ENCODE data around the gene SCRG1. TPM values are rescaled to one million over a fixed set of nuclear protein-coding genes. Genes with fewer than 3 reads are reported as not detected.

The SCRG1 gene
- total RNA-seq, 1 donor from 2014 or later = 0.49 TPM

DNA sequence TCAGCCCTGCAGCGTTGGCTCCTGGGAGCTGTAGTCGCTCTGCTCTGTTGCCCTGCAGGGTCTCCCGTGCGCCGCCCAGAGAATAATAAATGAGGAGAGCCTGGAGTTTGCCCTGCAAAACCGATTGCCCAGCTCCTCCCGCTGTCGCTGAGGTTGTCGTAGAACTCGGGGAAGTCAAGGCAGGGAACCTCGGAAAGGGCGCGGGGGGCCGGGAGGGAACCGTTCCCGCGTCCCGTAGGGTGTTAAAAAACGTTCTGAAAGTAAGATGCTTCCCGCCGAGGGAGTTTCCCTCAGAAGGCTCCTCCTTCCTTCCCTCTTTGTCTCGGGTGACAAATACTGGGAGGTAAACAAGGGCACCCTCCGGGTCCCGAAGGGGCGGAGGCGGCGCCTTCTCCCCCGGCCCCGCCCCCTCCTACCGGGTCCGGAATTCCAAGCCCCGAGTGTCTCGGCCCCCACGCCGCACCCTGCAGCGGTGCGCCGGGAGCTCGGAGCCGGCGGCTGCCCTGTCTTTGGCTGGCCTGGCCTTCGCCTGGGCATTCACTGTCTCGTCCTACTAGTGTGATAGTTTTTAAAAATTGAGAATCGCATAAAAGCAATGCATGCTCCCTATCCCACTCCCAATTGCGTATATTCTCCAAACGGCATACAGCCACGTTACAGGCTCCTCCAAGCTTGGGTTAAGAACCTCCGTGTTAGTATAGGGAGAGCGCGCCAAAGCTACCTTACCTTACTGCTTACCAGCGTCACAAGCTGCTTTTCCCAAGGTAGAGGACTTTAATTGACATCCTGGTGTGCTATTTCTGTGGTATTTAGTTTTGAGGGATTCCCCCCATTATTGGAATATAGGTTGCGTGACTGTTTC, 63.8 kb downstream of the SCRG1 start:
- intact Hi-C loops (cut with DNase I) = no loop called here
- peak overlapping the region; percentile 100 for H3K27ac ChIP-seq

More for the DNA sequence above, 63.8 kb downstream of the SCRG1 start:
- H3K9me3 ChIP-seq = no peaks in the 10 kb centered on the region
- peak in 1 of 2 donors; percentile 15 for TF ChIP-seq POLR2A (IDR thresholded peaks at IDR 0.05)
- TF ChIP-seq, protein P1, sequence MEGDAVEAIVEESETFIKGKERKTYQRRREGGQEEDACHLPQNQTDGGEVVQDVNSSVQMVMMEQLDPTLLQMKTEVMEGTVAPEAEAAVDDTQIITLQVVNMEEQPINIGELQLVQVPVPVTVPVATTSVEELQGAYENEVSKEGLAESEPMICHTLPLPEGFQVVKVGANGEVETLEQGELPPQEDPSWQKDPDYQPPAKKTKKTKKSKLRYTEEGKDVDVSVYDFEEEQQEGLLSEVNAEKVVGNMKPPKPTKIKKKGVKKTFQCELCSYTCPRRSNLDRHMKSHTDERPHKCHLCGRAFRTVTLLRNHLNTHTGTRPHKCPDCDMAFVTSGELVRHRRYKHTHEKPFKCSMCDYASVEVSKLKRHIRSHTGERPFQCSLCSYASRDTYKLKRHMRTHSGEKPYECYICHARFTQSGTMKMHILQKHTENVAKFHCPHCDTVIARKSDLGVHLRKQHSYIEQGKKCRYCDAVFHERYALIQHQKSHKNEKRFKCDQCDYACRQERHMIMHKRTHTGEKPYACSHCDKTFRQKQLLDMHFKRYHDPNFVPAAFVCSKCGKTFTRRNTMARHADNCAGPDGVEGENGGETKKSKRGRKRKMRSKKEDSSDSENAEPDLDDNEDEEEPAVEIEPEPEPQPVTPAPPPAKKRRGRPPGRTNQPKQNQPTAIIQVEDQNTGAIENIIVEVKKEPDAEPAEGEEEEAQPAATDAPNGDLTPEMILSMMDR (IDR thresholded peaks at IDR 0.05) = no peak
- peak in 1 of 2 donors; percentile 58 for TF ChIP-seq POLR2AphosphoS5 (IDR thresholded peaks at IDR 0.05; ENCODE audit: insufficient read depth in 1 of 2, low read depth in 1 of 2)
- H3K4me1 ChIP-seq = peaks cover 17% of the 10 kb centered on the region
- H3K27me3 ChIP-seq = no peaks in the 10 kb centered on the region
- no peak for DNase-seq (ENCODE audit: extremely low spot score in 2 of 2)
- peak overlapping the region; percentile 90 to 98 for H3K4me3 ChIP-seq
- peaks cover 0 to 9% of the 10 kb centered on the region in 2 donors for H3K36me3 ChIP-seq

Small RNA genes within 50 kb of the gene (small RNA-seq; reads per million reads assigned to genes)
- gene RNU6-1096P = not detected

Other genes with a start within 250 kb of the SCRG1 start
- 9.1 TPM for gene GALNT7, start 230.3 kb downstream of the SCRG1 start, total RNA-seq
- gene HMGB2, start 64.8 kb downstream of the SCRG1 start, total RNA-seq = 56.7 TPM
- gene SAP30, start 28.2 kb downstream of the SCRG1 start, total RNA-seq = 13.0 TPM
- 26.0 TPM for gene HAND2, start 131.1 kb upstream of the SCRG1 start, total RNA-seq

Data from vagina (tissue), 2 donors.